Esophagus squamous epithelium (tissue), 5 donors: ENCODE data around the gene FFAR1. TPM values are rescaled to one million over a fixed set of nuclear protein-coding genes. Genes with fewer than 3 reads are reported as not detected.
A peak's percentile ranks its signal among the peaks of the same experiment; 100 is the strongest.

Experiments
- DNase-seq: peaks from one replicate; lab custom pipeline; 2025; lab: John Stamatoyannopoulos, UW
- H3K27ac ChIP-seq, 4 donors: fragments of 200-600 bp; sonication (generic); one replicate each; pipeline ENCODE4 v1.5.1; 2016 to 2019; ENCODE audit warnings: mild to moderate bottlenecking in 1 of 4
- H3K27me3 ChIP-seq, 4 donors: fragments of 200-600 bp; sonication (generic); 1 replicate in 3 of 4; 2 replicates in 1 of 4; pipeline versions ENCODE4 v1.5.1 to v1.6.0; 2017 to 2021; ENCODE audit warnings: antibody characterized with exemption in 1 of 4
- H3K36me3 ChIP-seq, 3 donors: fragments of 200-600 bp; sonication (generic); one replicate each; pipeline ENCODE4 v1.5.1; 2016 to 2019
- H3K4me1 ChIP-seq, 3 donors: fragments of 200-600 bp; sonication (generic); one replicate each; pipeline ENCODE4 v1.5.1; 2017 to 2019
- H3K4me3 ChIP-seq, 4 donors: fragments of 200-600 bp; sonication (generic); 1 replicate in 3 of 4; 2 replicates in 1 of 4; pipeline ENCODE4 v1.5.1; 2016 to 2019; ENCODE audit warnings: mild to moderate bottlenecking in 2 of 4, moderate library complexity in 1 of 4
- H3K9me3 ChIP-seq, 3 donors: fragments of 200-600 bp; sonication (generic); one replicate each; pipeline ENCODE4 v1.5.1; 2016 to 2019
- POLR2A ChIP-seq, 4 donors: fragments of 450-650 bp; IDR thresholded peaks; one replicate each; pipeline ENCODE4 v1.6.1; 2017; ENCODE audit warnings: antibody characterized with exemption in 4 of 4, mild to moderate bottlenecking in 4 of 4, moderate library complexity in 3 of 4
- WGBS, 2 donors: methylation state at CpG; one replicate each; pipeline ENCODE4 v1.1.5; 2018; 5-methylcytosine and 5-hydroxymethylcytosine counted together
- intact Hi-C: fragments of 100-400 bp; cut with DNase I; formaldehyde crosslinking; loops from one replicate; pipeline ENCODE4 v1.15.0; 2022
- total RNA-seq, 4 donors: library from RNA; depleted of rRNA; stranded (reverse); fragments of >200 nt; gene quantifications; one replicate each; pipeline ENCODE4 v1.1.0, GENCODE V29; 2016
- TF ChIP-seq, protein P1 (sequence below), 6 experiments: fragments of 450-650 bp in 4 of 6; fragments of 200-600 bp in 2 of 6; sonication (generic) in 2 of 6; IDR thresholded peaks; one replicate each; pipeline ENCODE4 v1.5.1; 2016 to 2019; ENCODE audit warnings: antibody characterized with exemption in 6 of 6, mild to moderate bottlenecking in 4 of 6, moderate library complexity in 4 of 6
- donor health status: DM: yes; HTN: yes; CAD: no.

FFAR1 gene
- total RNA-seq, 4 donors from 2014 or later = not detected

- no peak overlapping the region for H3K4me3 ChIP-seq
- peaks cover 2 to 22% (median 5%) of the 10 kb centered on the region in 3 donors for H3K4me1 ChIP-seq
- H3K9me3 ChIP-seq = peaks cover 0 to 8% (median 0%) of the 10 kb centered on the region in 3 donors
- H3K27me3 ChIP-seq = peaks cover 0 to 11% (median 0%) of the 10 kb centered on the region in 4 donors
- intact Hi-C loops = no loop called here
- H3K36me3 ChIP-seq = no peaks in the 10 kb centered on the region
- 54 to 59% methylated on average over 9 to 12 of the region's 12 CpGs for WGBS, 2 donors
- H3K27ac ChIP-seq = no peak overlapping the region
- no peak for DNase-seq
- TF ChIP-seq, protein P1, sequence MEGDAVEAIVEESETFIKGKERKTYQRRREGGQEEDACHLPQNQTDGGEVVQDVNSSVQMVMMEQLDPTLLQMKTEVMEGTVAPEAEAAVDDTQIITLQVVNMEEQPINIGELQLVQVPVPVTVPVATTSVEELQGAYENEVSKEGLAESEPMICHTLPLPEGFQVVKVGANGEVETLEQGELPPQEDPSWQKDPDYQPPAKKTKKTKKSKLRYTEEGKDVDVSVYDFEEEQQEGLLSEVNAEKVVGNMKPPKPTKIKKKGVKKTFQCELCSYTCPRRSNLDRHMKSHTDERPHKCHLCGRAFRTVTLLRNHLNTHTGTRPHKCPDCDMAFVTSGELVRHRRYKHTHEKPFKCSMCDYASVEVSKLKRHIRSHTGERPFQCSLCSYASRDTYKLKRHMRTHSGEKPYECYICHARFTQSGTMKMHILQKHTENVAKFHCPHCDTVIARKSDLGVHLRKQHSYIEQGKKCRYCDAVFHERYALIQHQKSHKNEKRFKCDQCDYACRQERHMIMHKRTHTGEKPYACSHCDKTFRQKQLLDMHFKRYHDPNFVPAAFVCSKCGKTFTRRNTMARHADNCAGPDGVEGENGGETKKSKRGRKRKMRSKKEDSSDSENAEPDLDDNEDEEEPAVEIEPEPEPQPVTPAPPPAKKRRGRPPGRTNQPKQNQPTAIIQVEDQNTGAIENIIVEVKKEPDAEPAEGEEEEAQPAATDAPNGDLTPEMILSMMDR (IDR thresholded peaks at IDR 0.05) = no peak
- no peak for TF ChIP-seq POLR2A (IDR thresholded peaks at IDR 0.05)
Measured at GRCh38 chr19:35320065-35320713, 27.5 kb upstream of the FFAR1 start.

- TF ChIP-seq POLR2A (IDR thresholded peaks at IDR 0.05) = no peak
- TF ChIP-seq, protein P1 (IDR thresholded peaks at IDR 0.05) = no peak
- no peak for DNase-seq
- Histone ChIP-seq H3K9me3 (peaks cover 0 to 8% (median 0%) of the 10 kb centered on the region in 3 donors), H3K27ac (no peak overlapping the region), H3K27me3 (peaks cover 0 to 11% (median 0%) of the 10 kb centered on the region in 4 donors), H3K4me1 (peaks cover 2 to 22% (median 5%) of the 10 kb centered on the region in 3 donors), H3K4me3 (no peak overlapping the region), H3K36me3 (no peaks in the 10 kb centered on the region)
- 86 to 91% methylated on average over 2 of the region's 2 CpGs for WGBS, 2 donors
- intact Hi-C loops = no loop called here
Measured at GRCh38 chr19:35321291-35321690, 26.4 kb upstream of the FFAR1 start.

DNA sequence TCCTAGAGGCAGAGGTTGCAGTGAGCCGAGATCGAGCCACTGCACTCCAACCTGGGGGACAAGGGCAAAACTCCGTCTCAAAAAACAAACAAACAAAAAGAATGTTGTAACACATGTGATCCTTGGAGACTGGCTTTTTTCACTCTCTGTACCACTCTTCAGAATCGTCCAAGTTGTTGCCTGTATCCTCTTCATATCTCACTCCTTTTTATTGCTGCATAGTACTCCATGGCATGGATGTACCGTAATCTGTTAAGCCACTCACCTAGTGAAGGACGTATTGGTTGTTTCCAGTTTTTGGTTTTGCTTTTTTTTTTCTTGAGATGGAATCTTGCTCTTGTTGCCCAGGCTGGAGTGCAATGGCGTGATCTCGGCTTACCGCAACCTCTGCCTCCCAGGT, 25.7 kb upstream of the FFAR1 start:
- Histone ChIP-seq H3K27me3 (peaks cover 0 to 18% (median 0%) of the 10 kb centered on the region in 4 donors), H3K4me3 (no peak overlapping the region), H3K4me1 (peaks cover 2 to 22% (median 5%) of the 10 kb centered on the region in 3 donors), H3K27ac (no peak overlapping the region), H3K36me3 (no peaks in the 10 kb centered on the region), H3K9me3 (peaks cover 0 to 8% (median 0%) of the 10 kb centered on the region in 3 donors)
- DNase-seq = no peak
- no peak for TF ChIP-seq POLR2A (IDR thresholded peaks at IDR 0.05)
- TF ChIP-seq, protein P1 (IDR thresholded peaks at IDR 0.05) = no peak
- 93 to 94% methylated on average over 9 of the region's 9 CpGs for WGBS, 2 donors
- intact Hi-C loops = no loop called here

GRCh38 chr19:35327642-35328041, 20.1 kb upstream of the FFAR1 start:
- no peak for TF ChIP-seq POLR2A (IDR thresholded peaks at IDR 0.05)
- TF ChIP-seq, protein P1 (IDR thresholded peaks at IDR 0.05) = no peak
- Histone ChIP-seq H3K4me3 (no peak overlapping the region), H3K36me3 (no peaks in the 10 kb centered on the region), H3K4me1 (no peaks in the 10 kb centered on the region), H3K27me3 (peaks cover 0 to 58% (median 0%) of the 10 kb centered on the region in 4 donors), H3K9me3 (no peaks in the 10 kb centered on the region), H3K27ac (no peak overlapping the region)
- no peak for DNase-seq
- WGBS, 2 donors = 65 to 80% methylated on average over 4 of the region's 4 CpGs
- intact Hi-C loops = no loop called here

- intact Hi-C loops = no loop called here
- Histone ChIP-seq H3K27ac (no peak within 1 kb of the TSS), H3K9me3 (no peaks in the 10 kb centered on the region), H3K27me3 (peaks cover 0 to 71% (median 0%) of the 10 kb centered on the region in 4 donors), H3K4me1 (no peaks in the 10 kb centered on the region), H3K4me3 (peak within 1 kb of the TSS in 1 of 4 donors; percentile 12), H3K36me3 (no peaks in the 10 kb centered on the region)
- TF ChIP-seq POLR2A (IDR thresholded peaks at IDR 0.05) = peak in 1 of 4 donors; percentile 39
- TF ChIP-seq, protein P1 (IDR thresholded peaks at IDR 0.05) = no peak
- WGBS, 2 donors = 59 to 82% methylated on average over 10 to 12 of the region's 12 CpGs
- DNase-seq = no peak
Measured at GRCh38 chr19:35328851-35329285, 18.8 kb upstream of the FFAR1 start, which contains the start of gene CD22. TSS of gene CD22 (plus strand) at chr19:35329187. CDS start at chr19:35332041, 2,854 bp downstream.
